ENCODE measurements around the gene MESD.
A peak's percentile ranks its signal among the peaks of the same experiment; 100 is the strongest.

Gene MESD

GRCh38 chr15:80957556-80957955 lies 32.1 kb downstream of the MESD start:
- DNase-seq, result no peak

- DNase-seq, result peak; percentile 81
Measured at GRCh38 chr15:80955571-80956452, 33.8 kb downstream of the MESD start.

- no peak for DNase-seq
Measured at GRCh38 chr15:80953953-80954778, 35.5 kb downstream of the MESD start.

GRCh38 chr15:80953001-80953952 lies 36.3 kb downstream of the MESD start:
- no peak for DNase-seq

GRCh38 chr15:80951941-80952340 lies 37.7 kb downstream of the MESD start:
- DNase-seq, result no peak

- no peak for DNase-seq
Measured at GRCh38 chr15:80950291-80951078, 39.1 kb downstream of the MESD start.

GRCh38 chr15:80949756-80950155 lies 39.9 kb downstream of the MESD start:
- no peak for DNase-seq

DNA sequence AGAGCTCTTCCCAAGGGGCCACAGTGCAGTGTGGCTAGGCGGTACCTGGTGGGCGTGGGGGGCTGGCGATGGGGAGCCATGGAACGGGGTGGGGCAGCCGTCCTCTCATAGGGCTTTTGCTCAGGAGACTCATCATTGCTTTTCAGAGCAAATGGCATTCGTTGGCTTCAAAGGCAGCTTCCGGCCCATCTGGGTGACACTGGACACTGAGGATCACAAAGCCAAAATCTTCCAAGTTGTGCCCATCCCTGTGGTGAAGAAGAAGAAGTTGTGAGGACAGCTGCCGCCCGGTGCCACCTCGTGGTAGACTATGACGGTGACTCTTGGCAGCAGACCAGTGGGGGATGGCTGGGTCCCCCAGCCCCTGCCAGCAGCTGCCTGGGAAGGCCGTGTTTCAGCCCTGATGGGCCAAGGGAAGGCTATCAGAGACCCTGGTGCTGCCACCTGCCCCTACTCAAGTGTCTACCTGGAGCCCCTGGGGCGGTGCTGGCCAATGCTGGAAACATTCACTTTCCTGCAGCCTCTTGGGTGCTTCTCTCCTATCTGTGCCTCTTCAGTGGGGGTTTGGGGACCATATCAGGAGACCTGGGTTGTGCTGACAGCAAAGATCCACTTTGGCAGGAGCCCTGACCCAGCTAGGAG lies 40.8 kb downstream of the MESD start:
- no peak for DNase-seq

- no peak for DNase-seq
Measured at GRCh38 chr15:80946576-80946975, 43.0 kb downstream of the MESD start.

- no peak for DNase-seq
Measured at GRCh38 chr15:80945605-80946004, 44.0 kb downstream of the MESD start.

DNA sequence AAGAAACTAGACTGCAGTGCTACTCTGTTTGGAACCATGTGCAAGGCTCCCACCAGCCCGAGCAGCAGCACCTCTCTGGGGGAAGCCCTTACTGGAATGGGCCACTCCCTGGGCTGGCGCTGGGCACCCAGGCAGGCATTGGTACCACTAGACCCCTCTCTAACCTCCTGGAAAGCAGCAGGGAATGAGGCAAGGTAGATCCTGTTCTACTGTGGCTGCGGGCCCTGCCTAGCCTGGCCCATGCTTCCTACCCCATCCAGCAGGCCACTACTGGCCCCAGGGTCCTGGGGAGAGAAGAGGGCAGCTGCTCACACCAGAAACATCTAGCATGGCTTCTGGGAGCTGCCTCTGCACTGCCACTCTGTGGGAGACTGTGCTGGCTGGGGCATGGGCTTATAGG lies 44.8 kb downstream of the MESD start:
- no peak for DNase-seq

- DNase-seq, result no peak
Measured at GRCh38 chr15:80942746-80943565, 46.7 kb downstream of the MESD start.

DNA sequence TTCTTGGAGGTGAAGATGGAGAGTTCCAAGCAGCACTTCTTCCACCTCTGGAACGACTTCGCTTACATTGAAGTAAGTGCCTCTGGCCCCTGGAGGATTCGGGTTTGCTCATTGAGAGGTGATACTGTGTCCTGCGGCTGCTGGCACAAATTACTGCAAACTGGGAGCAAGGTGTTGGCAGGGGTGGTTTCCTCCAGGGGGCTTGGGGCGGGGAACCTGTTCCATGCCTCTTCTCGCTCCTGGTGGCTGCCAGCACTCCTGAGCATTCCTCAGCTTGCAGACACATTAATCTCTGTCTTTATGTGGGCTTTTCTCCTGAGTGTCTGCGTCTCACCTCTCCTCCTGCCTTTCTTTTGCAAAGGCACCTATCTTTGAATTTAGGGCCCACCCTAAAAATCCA lies 47.4 kb downstream of the MESD start:
- no peak for DNase-seq

GRCh38 chr15:80940851-80941250 lies 48.8 kb downstream of the MESD start:
- no peak for DNase-seq

- no peak for DNase-seq
Measured at GRCh38 chr15:80940331-80940730, 49.3 kb downstream of the MESD start.

GRCh38 chr15:80939216-80939615 lies 50.4 kb downstream of the MESD start:
- DNase-seq, result no peak

DNA sequence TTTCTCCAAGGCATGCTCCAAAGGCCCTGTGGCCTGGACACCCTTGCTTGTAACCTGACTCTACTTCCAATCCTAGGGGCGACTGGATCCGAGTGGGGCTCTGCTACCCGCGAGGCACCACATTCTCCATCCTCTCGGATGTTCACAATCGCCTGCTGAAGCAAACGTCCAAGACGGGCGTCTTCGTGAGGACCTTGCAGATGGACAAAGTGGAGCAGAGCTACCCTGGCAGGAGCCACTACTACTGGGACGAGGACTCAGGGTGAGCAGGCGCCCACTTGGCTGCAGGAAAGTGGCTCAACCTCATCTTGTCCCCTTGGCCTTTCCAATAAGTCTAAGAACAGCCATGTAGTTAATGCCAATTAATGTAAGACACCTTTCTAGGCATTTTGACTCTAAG lies 51.9 kb downstream of the MESD start:
- no peak for DNase-seq

- DNase-seq, result no peak
Measured at GRCh38 chr15:80936288-80937078, 53.1 kb downstream of the MESD start.

GRCh38 chr15:80934761-80935221 lies 54.8 kb downstream of the MESD start:
- no peak for DNase-seq

- DNase-seq, result no peak
Measured at GRCh38 chr15:80932989-80933388, 56.6 kb downstream of the MESD start.

All from stimulated activated CD4-positive, alpha-beta T cell treated with anti-CD3 and anti-CD28 coated beads, Interleukin-1b, Interleukin-23, amount 100 ng/mL, for 48 hours (primary cell).